A549 (cell line): ENCODE measurements around the gene ARHGAP31.

Source experiments
- EP300 ChIP-seq, 2 experiments: fragments of >200 bp; sonication (Bioruptor Twin); formaldehyde crosslinking; IDR thresholded peaks; 2 replicates in 1 of 2; 3 replicates in 1 of 2; pipeline ENCODE4 v1.6.1; 2016 to 2017
- ESRRA ChIP-seq: fragments of 150-350 bp; IDR thresholded peaks from 2 replicates; pipeline ENCODE4 v1.6.1; 2014; ENCODE audit warnings: mild to moderate bottlenecking, low read length, borderline replicate concordance
- HDAC2 ChIP-seq: fragments of 200-600 bp; sonication (generic); IDR thresholded peaks from 2 replicates; pipeline ENCODE4 v1.6.1; 2016
- POLR2A ChIP-seq: IDR thresholded peaks from 2 replicates; pipeline ENCODE4 v1.6.1; 2012; ENCODE audit warnings: mild to moderate bottlenecking, low read length
- RAD21 ChIP-seq, 2 experiments: fragments of >200 bp in 1 of 2; sonication (Bioruptor Twin) in 1 of 2; formaldehyde crosslinking in 1 of 2; IDR thresholded peaks in 1 of 2; conservative IDR thresholded peaks in 1 of 2; 2 replicates in 1 of 2; 3 replicates in 1 of 2; pipeline ENCODE4 v1.6.1; 2012 to 2018; ENCODE audit warnings: inconsistent platforms in 1 of 2
- RCOR1 ChIP-seq: fragments of 150-350 bp; IDR thresholded peaks from 2 replicates; pipeline ENCODE4 v1.6.1; 2014; ENCODE audit warnings: antibody characterized with exemption, low read length, low read depth
- RFX5 ChIP-seq: fragments of 450-650 bp; IDR thresholded peaks from 2 replicates; pipeline ENCODE4 v1.7.1; 2014; ENCODE audit warnings: antibody characterized with exemption, mild to moderate bottlenecking, moderate library complexity
- RNF2 ChIP-seq: fragments of 200-600 bp; sonication (generic); IDR thresholded peaks from 2 replicates; pipeline ENCODE4 v1.6.1; 2016; ENCODE audit warnings: low read depth, mild to moderate bottlenecking, antibody characterized with exemption, moderate library complexity, borderline replicate concordance
- TP53 ChIP-seq: fragments of 250-450 bp; sonication (Bioruptor Pico); IDR thresholded peaks from 2 replicates; pipeline ENCODE4 v1.5.0; 2021; ENCODE audit warnings: mild to moderate bottlenecking, moderate library complexity
- ZSCAN20 ChIP-seq: fragments of 250-450 bp; sonication (Bioruptor Pico); IDR thresholded peaks from 2 replicates; pipeline ENCODE4 v1.8.0; 2022; ENCODE audit warnings: mild to moderate bottlenecking, moderate library complexity
- TF ChIP-seq, protein P1 (sequence below): fragments of >200 bp; sonication (Bioruptor Twin); formaldehyde crosslinking; IDR thresholded peaks from 3 replicates; pipeline ENCODE4 v1.5.1; 2016
- TF ChIP-seq, protein P2 (sequence below): fragments of >200 bp; sonication (Bioruptor Twin); formaldehyde crosslinking; IDR thresholded peaks from 3 replicates; pipeline ENCODE4 v1.6.1; 2016
- TF ChIP-seq, protein P3 (sequence below): IDR thresholded peaks from 2 replicates; pipeline ENCODE4 v1.6.1; 2012

DNA sequence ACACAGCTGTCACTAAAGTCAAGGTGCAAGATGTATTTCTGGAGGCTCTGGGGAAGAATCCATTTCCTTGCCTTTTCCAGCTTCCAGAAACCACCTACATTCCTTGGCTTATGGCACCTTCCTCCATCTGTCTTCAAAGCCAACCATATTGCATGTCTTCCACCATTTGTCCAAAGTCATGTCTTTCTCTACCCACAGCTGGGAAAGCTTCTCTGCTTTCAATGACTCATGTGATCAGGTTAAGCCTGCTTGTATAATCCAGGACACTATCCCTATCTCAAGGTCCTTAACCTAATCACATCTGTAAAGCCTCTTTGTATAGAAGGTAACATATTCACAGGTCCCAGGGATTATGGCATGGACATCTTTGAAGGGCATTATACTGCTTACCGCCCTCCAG, 14.2 kb downstream of the ARHGAP31 start:
- TF ChIP-seq, protein P1, sequence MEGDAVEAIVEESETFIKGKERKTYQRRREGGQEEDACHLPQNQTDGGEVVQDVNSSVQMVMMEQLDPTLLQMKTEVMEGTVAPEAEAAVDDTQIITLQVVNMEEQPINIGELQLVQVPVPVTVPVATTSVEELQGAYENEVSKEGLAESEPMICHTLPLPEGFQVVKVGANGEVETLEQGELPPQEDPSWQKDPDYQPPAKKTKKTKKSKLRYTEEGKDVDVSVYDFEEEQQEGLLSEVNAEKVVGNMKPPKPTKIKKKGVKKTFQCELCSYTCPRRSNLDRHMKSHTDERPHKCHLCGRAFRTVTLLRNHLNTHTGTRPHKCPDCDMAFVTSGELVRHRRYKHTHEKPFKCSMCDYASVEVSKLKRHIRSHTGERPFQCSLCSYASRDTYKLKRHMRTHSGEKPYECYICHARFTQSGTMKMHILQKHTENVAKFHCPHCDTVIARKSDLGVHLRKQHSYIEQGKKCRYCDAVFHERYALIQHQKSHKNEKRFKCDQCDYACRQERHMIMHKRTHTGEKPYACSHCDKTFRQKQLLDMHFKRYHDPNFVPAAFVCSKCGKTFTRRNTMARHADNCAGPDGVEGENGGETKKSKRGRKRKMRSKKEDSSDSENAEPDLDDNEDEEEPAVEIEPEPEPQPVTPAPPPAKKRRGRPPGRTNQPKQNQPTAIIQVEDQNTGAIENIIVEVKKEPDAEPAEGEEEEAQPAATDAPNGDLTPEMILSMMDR, result no peak
- TF ChIP-seq RNF2, result no peak
- TF ChIP-seq ESRRA, result no peak
- no peak for TF ChIP-seq ZSCAN20 (CRISPR knock-in tag)
- TF ChIP-seq TP53 (CRISPR knock-in tag), result no peak
- no peak for TF ChIP-seq RCOR1
- TF ChIP-seq RFX5, result no peak
- no peak for TF ChIP-seq POLR2A
- TF ChIP-seq EP300 (IDR thresholded peaks at IDR 0.05), result no peak
- TF ChIP-seq, protein P2, sequence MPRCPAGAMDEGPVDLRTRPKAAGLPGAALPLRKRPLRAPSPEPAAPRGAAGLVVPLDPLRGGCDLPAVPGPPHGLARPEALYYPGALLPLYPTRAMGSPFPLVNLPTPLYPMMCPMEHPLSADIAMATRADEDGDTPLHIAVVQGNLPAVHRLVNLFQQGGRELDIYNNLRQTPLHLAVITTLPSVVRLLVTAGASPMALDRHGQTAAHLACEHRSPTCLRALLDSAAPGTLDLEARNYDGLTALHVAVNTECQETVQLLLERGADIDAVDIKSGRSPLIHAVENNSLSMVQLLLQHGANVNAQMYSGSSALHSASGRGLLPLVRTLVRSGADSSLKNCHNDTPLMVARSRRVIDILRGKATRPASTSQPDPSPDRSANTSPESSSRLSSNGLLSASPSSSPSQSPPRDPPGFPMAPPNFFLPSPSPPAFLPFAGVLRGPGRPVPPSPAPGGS, result no peak
- no peak for TF ChIP-seq HDAC2
- TF ChIP-seq, protein P3, sequence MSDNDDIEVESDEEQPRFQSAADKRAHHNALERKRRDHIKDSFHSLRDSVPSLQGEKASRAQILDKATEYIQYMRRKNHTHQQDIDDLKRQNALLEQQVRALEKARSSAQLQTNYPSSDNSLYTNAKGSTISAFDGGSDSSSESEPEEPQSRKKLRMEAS, result no peak
- no peak for TF ChIP-seq RAD21 (conservative IDR thresholded peaks at IDR 0.05 in 1 of 2, IDR thresholded peaks at IDR 0.05 in 1 of 2)
